PC-3 (cell line): ENCODE results near the gene SOX21.

Experiments
- CTCF ChIP-seq: fragments of 300-600 bp; sonication (generic); conservative IDR thresholded peaks from 2 replicates; pipeline ENCODE4 v1.5.1; 2017; ENCODE audit warnings: antibody characterized with exemption, low read depth, mild to moderate bottlenecking, low read length
- EZH2 ChIP-seq: fragments of 300-600 bp; sonication (generic); IDR thresholded peaks from one replicate; pipeline ENCODE4 v1.6.1; 2017; ENCODE audit warnings: antibody characterized with exemption, mild to moderate bottlenecking, low read length; ENCODE audit not compliant: unreplicated experiment

- TF ChIP-seq EZH2 (no peak), CTCF (no peak)
Measured at GRCh38 chr13:94679614-94680013, 32.7 kb downstream of the SOX21 start.
